Measurements from ENCODE around the gene LCN15. TPM values are rescaled to one million over a fixed set of nuclear protein-coding genes. Genes with fewer than 3 reads are reported as not detected.

Gene LCN15
- total and polyA plus RNA-seq, 8 donors: not detected

GRCh38 chr9:136729144-136729543 is 35.2 kb downstream of the LCN15 start:
- peak overlapping the region in 1 of 5 donors; percentile 85 for H3K27ac ChIP-seq
- H3K9me3 ChIP-seq: no peaks in the 10 kb centered on the region
- WGBS, 5 donors: 80 to 90% (median 87%) methylated on average over 3 to 7 of the region's 7 CpGs
- no peaks in the 10 kb centered on the region for H3K27me3 ChIP-seq
- DNase-seq: no peak
- peak overlapping the region; percentile 74 to 83 (median 76) for H3K4me3 ChIP-seq
- TF ChIP-seq EP300 (IDR thresholded peaks at IDR 0.05) (no peak), POLR2A (IDR thresholded peaks at IDR 0.05) (no peak), POLR2AphosphoS5 (IDR thresholded peaks at IDR 0.05) (no peak)
- TF ChIP-seq, protein P1, sequence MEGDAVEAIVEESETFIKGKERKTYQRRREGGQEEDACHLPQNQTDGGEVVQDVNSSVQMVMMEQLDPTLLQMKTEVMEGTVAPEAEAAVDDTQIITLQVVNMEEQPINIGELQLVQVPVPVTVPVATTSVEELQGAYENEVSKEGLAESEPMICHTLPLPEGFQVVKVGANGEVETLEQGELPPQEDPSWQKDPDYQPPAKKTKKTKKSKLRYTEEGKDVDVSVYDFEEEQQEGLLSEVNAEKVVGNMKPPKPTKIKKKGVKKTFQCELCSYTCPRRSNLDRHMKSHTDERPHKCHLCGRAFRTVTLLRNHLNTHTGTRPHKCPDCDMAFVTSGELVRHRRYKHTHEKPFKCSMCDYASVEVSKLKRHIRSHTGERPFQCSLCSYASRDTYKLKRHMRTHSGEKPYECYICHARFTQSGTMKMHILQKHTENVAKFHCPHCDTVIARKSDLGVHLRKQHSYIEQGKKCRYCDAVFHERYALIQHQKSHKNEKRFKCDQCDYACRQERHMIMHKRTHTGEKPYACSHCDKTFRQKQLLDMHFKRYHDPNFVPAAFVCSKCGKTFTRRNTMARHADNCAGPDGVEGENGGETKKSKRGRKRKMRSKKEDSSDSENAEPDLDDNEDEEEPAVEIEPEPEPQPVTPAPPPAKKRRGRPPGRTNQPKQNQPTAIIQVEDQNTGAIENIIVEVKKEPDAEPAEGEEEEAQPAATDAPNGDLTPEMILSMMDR (IDR thresholded peaks at IDR 0.05): no peak
- intact Hi-C loops (cut with DNase I; ENCODE audit: low total_unique reads): no loop called here
- H3K4me1 ChIP-seq: peaks cover 29 to 45% (median 41%) of the 10 kb centered on the region in 4 donors
- H3K36me3 ChIP-seq: peaks cover 21 to 26% (median 25%) of the 10 kb centered on the region in 4 donors

- peaks cover 26 to 31% (median 30%) of the 10 kb centered on the region in 4 donors for H3K36me3 ChIP-seq
- H3K27ac ChIP-seq: peak overlapping the region in 4 of 5 donors; percentile 69 to 85 (median 78)
- 0 to 6% (median 4%) methylated on average over 24 to 53 of the region's 53 CpGs for WGBS, 5 donors
- intact Hi-C loops (cut with DNase I; ENCODE audit: low total_unique reads): no loop called here
- peak in 1 of 2 donors; percentile 65 for DNase-seq
- peaks cover 29 to 50% (median 42%) of the 10 kb centered on the region in 4 donors for H3K4me1 ChIP-seq
- no peak for TF ChIP-seq EP300 (IDR thresholded peaks at IDR 0.05)
- TF ChIP-seq POLR2A (IDR thresholded peaks at IDR 0.05): no peak
- no peak for TF ChIP-seq POLR2AphosphoS5 (IDR thresholded peaks at IDR 0.05)
- TF ChIP-seq, protein P1 (IDR thresholded peaks at IDR 0.05): no peak
- no peaks in the 10 kb centered on the region for H3K9me3 ChIP-seq
- H3K27me3 ChIP-seq: no peaks in the 10 kb centered on the region
- H3K4me3 ChIP-seq: peak overlapping the region; percentile 74 to 83 (median 76)
Observed at GRCh38 chr9:136728548-136729123, 35.7 kb downstream of the LCN15 start.

DNA sequence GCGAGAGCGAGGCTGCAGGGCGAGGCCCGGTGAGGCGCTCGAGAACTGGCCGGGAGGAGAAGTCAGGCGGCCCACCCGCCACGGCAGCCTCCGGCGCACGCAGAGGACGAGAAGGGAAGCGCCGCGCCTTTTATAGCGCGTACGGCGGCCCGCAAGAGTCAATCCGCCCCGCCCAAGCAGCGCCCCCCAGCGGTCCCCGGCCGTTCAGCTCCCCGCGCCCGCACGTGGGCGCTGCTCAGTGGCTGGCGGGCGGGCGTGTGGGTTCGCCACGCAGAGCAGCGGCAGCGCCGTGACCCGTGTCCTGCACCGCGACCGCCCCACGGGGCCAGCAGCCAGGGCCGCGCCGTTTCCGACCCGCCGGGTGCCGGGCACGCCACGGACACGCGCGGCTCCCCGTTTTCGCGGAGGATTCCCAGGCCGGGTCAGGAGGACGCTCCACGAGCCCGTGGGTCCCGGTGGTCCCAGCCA is 36.2 kb downstream of the LCN15 start:
- Histone ChIP-seq H3K9me3 (no peaks in the 10 kb centered on the region), H3K27ac (peak overlapping the region; percentile 69 to 85 (median 79)), H3K36me3 (peaks cover 31 to 37% (median 36%) of the 10 kb centered on the region in 4 donors), H3K4me3 (peak overlapping the region; percentile 74 to 83 (median 76)), H3K27me3 (no peaks in the 10 kb centered on the region), H3K4me1 (peaks cover 29 to 55% (median 45%) of the 10 kb centered on the region in 4 donors)
- TF ChIP-seq, protein P1 (IDR thresholded peaks at IDR 0.05): peak in 6 of 7 experiments; percentile 40 to 98 (median 87)
- TF ChIP-seq POLR2AphosphoS5 (IDR thresholded peaks at IDR 0.05) (peak; percentile 94 to 100 (median 100)), EP300 (IDR thresholded peaks at IDR 0.05) (no peak), POLR2A (IDR thresholded peaks at IDR 0.05) (peak in 2 of 4 donors; percentile 57 to 93)
- 0 to 4% (median 1%) methylated on average over 13 to 66 of the region's 66 CpGs for WGBS, 5 donors
- DNase-seq: peak; percentile 92 to 96
- intact Hi-C loops (cut with DNase I; ENCODE audit: low total_unique reads): no loop called here

- Histone ChIP-seq H3K36me3 (peaks cover 37 to 51% (median 50%) of the 10 kb centered on the region in 4 donors), H3K4me1 (peaks cover 30 to 65% (median 55%) of the 10 kb centered on the region in 4 donors), H3K27me3 (no peaks in the 10 kb centered on the region), H3K27ac (peak overlapping the region in 3 of 5 donors; percentile 76 to 85 (median 79)), H3K4me3 (peak overlapping the region; percentile 74 to 83 (median 76)), H3K9me3 (no peaks in the 10 kb centered on the region)
- peak in 1 of 3 donors; percentile 32 for TF ChIP-seq POLR2AphosphoS5 (IDR thresholded peaks at IDR 0.05)
- TF ChIP-seq POLR2A (IDR thresholded peaks at IDR 0.05): no peak
- TF ChIP-seq, protein P1 (IDR thresholded peaks at IDR 0.05): peak in 1 of 7 experiments; percentile 22
- TF ChIP-seq EP300 (IDR thresholded peaks at IDR 0.05): no peak
- DNase-seq: peak in 1 of 2 donors; percentile 71
- intact Hi-C loops (cut with DNase I; ENCODE audit: low total_unique reads): no loop called here
- 18 to 27% (median 20%) methylated on average over 17 to 18 of the region's 18 CpGs for WGBS, 5 donors
Observed at GRCh38 chr9:136726631-136727191, 37.6 kb downstream of the LCN15 start.

All from stomach (tissue), 9 donors.